22Rv1 (cell line): ENCODE measurements around the gene DEFB113.

Experiments
- ZFX ChIP-seq: fragments of 450-650 bp; IDR thresholded peaks from 2 replicates; pipeline ENCODE4 v1.6.1; 2017; ENCODE audit warnings: antibody characterized with exemption, borderline replicate concordance
- TF ChIP-seq, protein P1 (sequence below): fragments of 450-650 bp; IDR thresholded peaks from 2 replicates; pipeline ENCODE4 v1.5.1; 2017; ENCODE audit warnings: mild to moderate bottlenecking

GRCh38 chr6:49934770-49935169 is 34.7 kb downstream of the DEFB113 start:
- TF ChIP-seq, protein P1, sequence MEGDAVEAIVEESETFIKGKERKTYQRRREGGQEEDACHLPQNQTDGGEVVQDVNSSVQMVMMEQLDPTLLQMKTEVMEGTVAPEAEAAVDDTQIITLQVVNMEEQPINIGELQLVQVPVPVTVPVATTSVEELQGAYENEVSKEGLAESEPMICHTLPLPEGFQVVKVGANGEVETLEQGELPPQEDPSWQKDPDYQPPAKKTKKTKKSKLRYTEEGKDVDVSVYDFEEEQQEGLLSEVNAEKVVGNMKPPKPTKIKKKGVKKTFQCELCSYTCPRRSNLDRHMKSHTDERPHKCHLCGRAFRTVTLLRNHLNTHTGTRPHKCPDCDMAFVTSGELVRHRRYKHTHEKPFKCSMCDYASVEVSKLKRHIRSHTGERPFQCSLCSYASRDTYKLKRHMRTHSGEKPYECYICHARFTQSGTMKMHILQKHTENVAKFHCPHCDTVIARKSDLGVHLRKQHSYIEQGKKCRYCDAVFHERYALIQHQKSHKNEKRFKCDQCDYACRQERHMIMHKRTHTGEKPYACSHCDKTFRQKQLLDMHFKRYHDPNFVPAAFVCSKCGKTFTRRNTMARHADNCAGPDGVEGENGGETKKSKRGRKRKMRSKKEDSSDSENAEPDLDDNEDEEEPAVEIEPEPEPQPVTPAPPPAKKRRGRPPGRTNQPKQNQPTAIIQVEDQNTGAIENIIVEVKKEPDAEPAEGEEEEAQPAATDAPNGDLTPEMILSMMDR: no peak
- TF ChIP-seq ZFX: no peak
